GM18505 (cell line): Measurements from ENCODE around the gene CSNK1E.

ENCODE experiments used
- ATAC-seq: cut with Tn5 transposase; IDR thresholded peaks from one replicate; pipeline ENCODE4 v1.9.1; 2021; ENCODE audit not compliant: unreplicated experiment
- POLR2A ChIP-seq: IDR thresholded peaks from 4 replicates; pipeline ENCODE4 v1.6.1; 2011; ENCODE audit warnings: borderline replicate concordance; ENCODE audit not compliant: insufficient read depth, insufficient read length; ENCODE audit errors: extremely low read depth

Gene CSNK1E

DNA sequence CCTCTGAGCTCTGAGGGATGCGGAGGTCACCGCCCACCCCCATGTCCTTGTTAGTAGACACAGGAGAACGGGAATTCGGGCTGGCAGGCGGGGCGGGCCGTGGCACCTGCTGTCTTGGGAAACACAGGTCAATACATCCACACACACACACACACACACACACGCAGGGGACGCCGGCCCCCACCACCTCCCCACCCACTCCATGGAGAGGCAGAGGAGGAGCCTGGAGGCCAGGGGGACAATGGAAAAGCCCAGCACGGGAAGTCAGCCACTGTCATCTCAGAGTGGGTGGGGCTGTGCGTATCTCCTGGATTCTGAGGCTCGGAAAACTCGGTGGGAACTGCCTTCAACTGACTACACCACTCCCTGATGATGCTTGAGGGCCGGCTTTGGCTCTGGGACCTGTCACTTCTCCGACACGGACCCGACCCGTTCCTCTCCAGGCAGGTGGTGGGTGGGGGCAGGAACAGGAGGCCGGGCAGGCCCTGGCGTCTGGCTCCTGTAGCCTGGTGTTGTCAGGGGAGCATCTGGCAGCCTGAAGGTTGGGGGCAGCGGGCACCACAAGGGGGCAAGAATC is 25.9 kb downstream of the CSNK1E start:
- ATAC-seq: no peak
- no peak for TF ChIP-seq POLR2A

DNA sequence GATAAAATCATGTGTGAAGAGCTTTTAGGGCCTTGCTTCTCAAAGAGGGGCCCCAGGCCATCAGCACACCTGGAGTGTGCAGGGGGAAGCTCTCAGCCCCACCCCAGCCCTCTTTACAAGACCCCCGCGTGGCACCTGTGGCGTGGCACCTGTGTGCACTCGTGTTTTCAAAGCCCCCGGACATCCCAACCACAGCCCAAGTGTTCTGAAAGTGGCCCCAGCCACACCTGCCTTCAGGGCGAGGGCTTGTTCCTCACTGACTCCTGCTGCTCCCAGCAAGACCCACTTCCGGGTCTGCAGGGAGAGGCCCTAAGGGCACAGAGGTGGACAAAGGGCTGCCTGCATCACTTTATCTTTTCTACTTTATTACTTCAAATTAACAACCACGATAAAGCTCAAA is 26.9 kb downstream of the CSNK1E start:
- no peak for ATAC-seq
- no peak for TF ChIP-seq POLR2A

DNA sequence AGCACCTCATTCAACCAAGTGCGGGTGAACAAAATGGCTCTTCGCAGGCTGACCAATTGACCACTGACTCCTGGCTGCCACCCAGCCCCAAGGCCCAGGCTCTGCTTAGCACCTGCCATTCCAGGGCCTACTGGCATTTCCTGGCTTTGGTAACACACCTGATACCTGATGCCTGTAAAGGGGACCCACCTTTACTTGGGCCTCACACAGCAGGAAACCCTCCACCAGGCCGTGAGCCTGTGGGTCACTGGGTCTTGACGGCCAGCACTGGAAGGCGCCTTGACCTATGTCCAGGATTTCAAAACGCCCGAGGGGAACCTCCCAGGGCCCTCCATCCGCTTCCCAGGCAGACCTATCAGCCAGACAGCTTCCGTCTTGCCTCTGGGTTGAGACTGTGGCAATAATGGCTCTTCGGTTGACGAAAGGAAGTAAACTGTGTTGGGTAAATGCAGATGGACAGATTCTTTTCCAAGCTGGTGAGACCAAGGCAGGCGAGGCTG is 27.6 kb downstream of the CSNK1E start:
- no peak for TF ChIP-seq POLR2A
- ATAC-seq: no peak

DNA sequence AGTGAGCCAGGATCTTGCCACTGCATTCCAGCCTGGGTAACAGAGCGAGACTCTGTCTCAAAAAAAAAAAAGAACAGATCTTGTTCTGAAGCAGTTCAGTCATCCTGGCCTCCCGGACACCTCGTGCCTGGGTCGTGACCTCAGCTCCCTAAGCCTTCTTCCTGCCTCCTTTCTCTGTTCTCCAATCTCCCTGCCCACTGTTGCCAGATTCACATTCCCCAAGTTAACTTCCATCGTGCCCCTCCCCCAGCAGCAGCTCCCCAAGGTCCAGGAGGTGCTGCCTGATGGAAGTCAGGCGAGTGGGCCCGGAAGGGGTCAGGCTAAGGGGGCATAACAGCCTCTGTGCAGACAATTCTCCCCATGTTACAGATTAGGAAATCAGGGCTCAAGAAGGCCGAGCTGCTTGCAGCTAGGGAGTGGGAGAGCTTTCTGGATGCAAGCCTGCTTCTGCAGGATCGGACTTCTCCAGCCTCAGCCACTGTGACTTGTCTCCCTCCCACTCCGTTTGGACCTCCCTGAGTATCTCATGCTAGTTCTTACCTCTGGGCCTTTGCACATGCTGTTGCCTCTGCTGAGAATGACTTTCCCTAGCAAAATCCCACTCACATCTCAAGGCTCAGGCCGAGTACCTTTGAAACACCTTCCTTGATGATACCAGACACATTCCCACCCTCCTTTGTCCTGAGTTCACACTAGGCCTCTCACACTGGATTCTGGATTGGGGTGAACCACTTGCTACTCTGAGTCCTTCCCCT is 30.1 kb downstream of the CSNK1E start:
- no peak for ATAC-seq
- no peak for TF ChIP-seq POLR2A

DNA sequence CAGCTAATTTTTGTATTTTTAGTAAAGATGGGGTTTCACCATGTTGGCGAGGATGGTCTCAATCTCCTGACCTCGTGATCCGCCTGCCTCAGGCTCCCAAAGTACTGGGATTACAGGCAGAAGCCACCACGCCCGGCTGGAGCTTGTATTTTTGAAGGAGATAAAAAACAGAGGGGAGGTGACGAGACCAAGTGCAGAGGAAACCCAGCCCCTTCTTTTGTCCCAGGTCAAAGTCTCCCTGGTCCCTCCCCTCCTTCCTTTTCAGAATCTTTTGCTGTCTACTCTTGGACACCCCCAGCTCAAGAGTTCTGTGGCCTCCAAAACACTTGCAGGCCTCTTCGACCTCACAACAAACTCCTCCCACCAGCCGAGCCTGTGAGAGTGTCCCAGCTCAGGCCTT is 32.2 kb downstream of the CSNK1E start:
- no peak for ATAC-seq
- no peak for TF ChIP-seq POLR2A

DNA sequence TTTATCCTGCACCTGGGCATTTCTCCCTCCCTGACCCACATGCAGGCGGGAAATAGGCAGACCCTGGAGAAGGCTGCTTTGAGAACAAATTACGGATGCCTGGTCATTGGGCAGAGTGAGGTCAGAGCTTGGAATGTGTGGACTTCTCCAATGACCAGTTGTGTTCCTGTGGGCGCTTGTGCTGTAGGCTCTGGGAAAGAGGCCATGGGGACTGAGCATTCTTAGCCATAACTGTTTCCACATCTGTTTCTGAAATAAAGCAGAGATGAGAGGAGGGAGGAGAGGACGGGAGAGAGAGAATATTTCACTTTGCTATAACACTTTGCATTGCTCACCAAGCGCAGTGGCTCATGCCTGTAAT is 33.2 kb downstream of the CSNK1E start:
- ATAC-seq: no peak
- no peak for TF ChIP-seq POLR2A

DNA sequence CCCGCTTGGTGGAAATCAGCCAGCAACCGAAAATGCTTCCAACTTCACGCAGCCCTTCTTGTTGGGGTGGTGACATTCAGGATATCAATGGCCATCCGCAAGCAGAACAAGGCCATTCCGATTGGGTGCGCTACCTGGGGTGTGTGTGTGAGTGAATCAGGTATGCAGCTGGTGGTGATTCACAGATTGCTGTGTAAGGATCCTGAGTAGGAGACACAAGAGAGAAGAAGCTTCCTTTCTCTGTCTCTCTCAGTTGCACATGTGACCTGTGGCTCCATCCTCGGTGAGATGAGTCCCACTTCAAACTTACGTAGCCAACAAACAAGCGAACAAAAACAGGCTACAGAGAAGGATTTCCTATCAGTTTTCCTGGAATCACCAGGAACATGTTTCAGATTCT is 34.8 kb downstream of the CSNK1E start:
- TF ChIP-seq POLR2A: no peak
- no peak for ATAC-seq

DNA sequence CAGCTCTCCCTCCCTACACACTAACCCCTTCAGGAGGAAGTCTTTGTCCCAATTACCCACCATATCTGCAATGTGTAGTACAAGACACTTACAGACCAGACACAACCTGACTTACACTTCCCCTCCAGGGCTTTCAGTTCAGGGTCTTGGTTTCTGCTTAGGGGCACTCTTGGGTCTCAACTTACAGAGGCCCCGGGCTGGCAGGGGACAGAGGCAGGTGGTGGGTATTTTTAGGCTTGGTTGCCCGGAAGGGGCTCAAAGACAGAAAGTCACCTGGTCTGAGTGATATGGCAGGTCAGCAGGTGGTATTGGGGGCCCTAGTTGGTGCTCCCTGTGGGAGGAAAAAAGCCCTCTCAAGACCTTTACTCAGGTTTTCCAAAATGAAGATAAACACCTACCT is 41.1 kb downstream of the CSNK1E start:
- TF ChIP-seq POLR2A: no peak
- ATAC-seq: no peak

DNA sequence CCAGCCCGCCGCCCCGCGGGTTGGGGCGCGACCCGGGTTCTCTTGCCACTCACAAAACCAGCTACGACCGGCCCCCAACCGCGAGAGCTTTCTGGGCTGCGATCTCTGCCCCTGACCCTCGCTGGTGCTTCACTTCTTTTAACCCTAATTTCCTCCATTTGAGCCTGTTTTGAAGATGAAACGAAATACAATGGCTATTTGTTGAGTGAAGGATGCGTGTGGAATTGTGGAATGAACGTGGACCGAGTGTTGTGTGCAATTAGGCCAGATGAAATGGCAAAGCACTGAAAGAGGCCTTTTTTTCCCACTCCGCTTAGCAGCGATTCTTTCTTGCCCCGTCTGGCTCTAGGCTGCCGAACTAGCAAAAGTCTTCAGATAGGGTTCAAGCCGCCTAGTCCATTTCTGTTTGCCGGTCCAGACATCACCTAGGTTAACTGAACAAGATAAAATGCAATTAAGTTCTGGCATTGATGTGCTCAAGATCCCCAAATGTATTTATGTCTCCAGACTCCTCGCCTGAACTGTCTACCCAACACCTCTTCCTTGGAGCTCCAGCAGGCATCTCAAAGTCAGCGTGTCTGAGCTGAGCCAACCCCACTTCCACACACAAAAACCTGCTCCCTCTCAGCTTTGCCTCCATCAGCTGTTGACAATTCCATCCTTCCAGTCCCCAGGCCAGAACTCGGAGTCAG is 44.0 kb downstream of the CSNK1E start:
- no peak for ATAC-seq

DNA sequence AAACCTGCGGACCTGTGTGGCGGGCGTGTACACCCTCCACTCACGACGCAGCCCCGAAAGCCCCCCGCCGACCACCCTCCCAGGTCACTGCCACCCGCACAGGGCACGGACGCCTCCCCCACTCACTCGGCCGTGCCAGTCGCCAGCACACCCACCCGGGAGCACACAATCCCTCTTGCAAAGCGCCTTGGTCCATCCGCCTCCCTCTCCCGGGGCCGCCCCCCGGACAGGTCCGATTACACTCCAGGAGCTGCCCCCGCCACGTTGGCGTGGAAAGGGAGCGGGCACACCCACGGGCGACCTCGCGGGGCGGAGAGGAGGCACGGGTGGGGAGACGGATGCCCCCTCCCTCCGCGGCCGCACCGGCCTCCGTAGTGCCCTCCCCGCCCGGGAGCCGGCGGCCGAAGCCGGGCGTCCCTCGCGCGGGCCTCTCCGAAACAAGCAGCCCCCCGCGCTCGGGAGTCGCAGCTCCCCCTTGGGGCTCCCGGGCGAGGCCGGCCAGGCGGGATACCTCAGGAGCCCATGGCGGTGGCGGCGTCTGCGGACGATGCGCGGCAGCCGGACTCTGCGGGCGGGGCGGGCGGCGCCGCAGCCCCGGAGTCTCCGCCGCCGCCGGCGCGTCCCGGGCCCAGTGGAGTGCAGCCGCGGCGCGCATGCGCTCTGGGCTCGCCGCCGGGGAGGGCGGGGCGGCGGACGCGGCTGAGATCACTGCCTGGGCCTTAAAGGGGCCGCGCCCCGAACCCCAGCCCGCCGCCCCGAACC is 44.7 kb downstream of the CSNK1E start, which contains the start of gene TMEM184B:
Gene TMEM184B (minus strand): TSS at position 638 of the 762 bp plus-strand sequence. CDS start 25,049 bp downstream, outside the sequence.
- TF ChIP-seq POLR2A: peak; percentile 73
- peak; percentile 86 for ATAC-seq

More for the DNA sequence above, 44.0 kb downstream of the CSNK1E start:
- TF ChIP-seq POLR2A: no peak

DNA sequence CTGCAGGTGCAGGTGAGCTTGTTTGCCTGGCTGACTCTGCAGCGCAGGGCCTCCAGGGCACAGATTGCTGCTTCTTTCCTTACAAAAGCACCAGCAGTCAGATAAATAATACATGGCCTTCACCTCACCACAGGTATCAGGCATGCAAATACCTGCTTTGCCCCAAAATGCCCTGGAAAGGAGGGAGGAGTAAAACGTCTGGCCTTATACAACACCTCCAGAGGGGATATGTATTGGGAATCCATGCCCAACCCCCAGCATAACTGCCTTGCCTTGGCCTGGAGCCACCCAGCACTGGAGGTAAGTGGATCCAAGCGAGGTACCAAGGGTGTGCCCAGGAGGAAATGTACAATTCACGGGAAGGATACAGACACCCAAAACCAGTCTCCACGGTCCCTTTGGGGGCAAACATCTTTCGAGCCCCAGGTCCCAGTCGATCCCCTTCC is 45.3 kb downstream of the CSNK1E start:
- TF ChIP-seq POLR2A: no peak
- ATAC-seq: no peak

DNA sequence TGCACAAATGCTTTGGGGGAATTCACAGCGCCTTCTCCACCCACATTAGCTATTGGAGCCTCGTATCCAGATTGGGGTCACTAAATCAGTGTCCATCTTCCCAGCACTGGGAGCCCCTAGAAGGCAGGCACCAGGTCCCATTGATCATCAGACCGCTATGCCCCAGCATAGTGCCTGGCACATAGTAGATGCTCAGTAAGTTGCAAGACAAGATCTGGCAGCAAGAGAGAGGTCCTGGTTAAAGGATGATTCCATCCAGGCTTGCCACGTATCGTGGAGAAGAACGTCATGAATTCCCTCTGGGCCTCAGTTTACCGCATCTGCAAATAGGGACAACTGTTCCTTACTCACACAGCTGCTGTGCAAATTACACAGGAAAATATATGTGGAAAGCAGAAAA is 46.1 kb downstream of the CSNK1E start:
- no peak for ATAC-seq
- TF ChIP-seq POLR2A: no peak
